B cell (primary cell): ENCODE measurements around the gene SERINC1.

Experiments used
- CTCF ChIP-seq: fragments of 200-600 bp; IDR thresholded peaks from one replicate; pipeline ENCODE4 v1.8.0; 2022; ENCODE audit warnings: antibody characterized with exemption, mild to moderate bottlenecking
- EZH2 ChIP-seq: IDR thresholded peaks from 2 replicates; pipeline ENCODE4 v1.6.1; 2012; ENCODE audit warnings: borderline replicate concordance, low read depth, mild to moderate bottlenecking, moderate library complexity, low read length; ENCODE audit not compliant: insufficient read depth, poor library complexity, severe bottlenecking

- TF ChIP-seq CTCF, result no peak
- no peak for TF ChIP-seq EZH2
Measured at GRCh38 chr6:122406187-122406586, 65.4 kb downstream of the SERINC1 start.
